H1 (cell line): ENCODE data around the gene TBCE. TPM values are rescaled to one million over a fixed set of nuclear protein-coding genes. Genes with fewer than 3 reads are reported as not detected.

Source experiments
- CTCF ChIA-PET: fragments of 300-600 bp; sonication (Branson Sonifier 250); formaldehyde crosslinking; loops from one replicate; lab custom pipeline; 2021; ENCODE audit not compliant: partially characterized antibody; lab: Charles Lee
- POLR2A ChIA-PET: fragments of 300-600 bp; sonication (Branson Sonifier 250); formaldehyde crosslinking; loops from one replicate; lab custom pipeline; 2021; ENCODE audit warnings: inconsistent platforms; ENCODE audit not compliant: partially characterized antibody; lab: Charles Lee
- DNase-seq, 2 experiments: peaks; one replicate each; pipeline versions ENCODE4 v3.0.0 to v3.0.0-alpha.2; 2010 to 2022; ENCODE audit warnings: low spot score in 2 of 2, low read depth in 1 of 2, mixed read lengths in 1 of 2
- FAIRE-seq: peaks from 2 replicates; lab custom pipeline; 2011; peaks lifted over from hg19 to GRCh38; lab: Jason Lieb, UNC
- H2AFZ ChIP-seq: 2 replicates; pipeline ENCODE4 v1.8.1; 2012; ENCODE audit warnings: low read length, inconsistent platforms
- H2AK5ac ChIP-seq: 2 replicates; pipeline ENCODE4 v1.6.1; 2013; ENCODE audit warnings: low read depth, low read length
- H2BK120ac ChIP-seq: replicated peaks from 2 replicates; pipeline ENCODE3; 2013; ENCODE audit warnings: low read depth, low read length, inconsistent platforms
- H2BK12ac ChIP-seq: 2 replicates; pipeline ENCODE4 v1.6.1; 2013; ENCODE audit warnings: low read depth, low read length
- H2BK15ac ChIP-seq: 2 replicates; pipeline ENCODE4 v1.6.1; 2013; ENCODE audit warnings: low read length
- H2BK20ac ChIP-seq: 2 replicates; pipeline ENCODE4 v1.6.1; 2013; ENCODE audit warnings: low read length
- H2BK5ac ChIP-seq: 2 replicates; pipeline ENCODE4 v1.6.1; 2013; ENCODE audit warnings: low read depth, low read length
- H3K14ac ChIP-seq: 2 replicates; pipeline ENCODE4 v1.6.1; 2013; ENCODE audit warnings: inconsistent platforms; ENCODE audit not compliant: insufficient read length
- H3K18ac ChIP-seq: 2 replicates; pipeline ENCODE4 v1.6.1; 2013; ENCODE audit warnings: low read length; ENCODE audit errors: extremely low read depth
- H3K23ac ChIP-seq: 2 replicates; pipeline ENCODE4 v1.6.1; 2013; ENCODE audit warnings: inconsistent platforms; ENCODE audit not compliant: insufficient read length
- H3K23me2 ChIP-seq: 2 replicates; pipeline ENCODE4 v1.6.1; 2013; ENCODE audit warnings: low read depth, low read length
- H3K27ac ChIP-seq: 2 replicates; pipeline ENCODE4 v1.6.1; 2011; ENCODE audit warnings: low read depth, low read length, inconsistent platforms
- H3K27me3 ChIP-seq, 4 experiments: replicated peaks in 1 of 4; 1 replicate in 1 of 4; 2 replicates in 3 of 4; pipeline versions ENCODE4 v1.6.1 to v1.8.1; 2011 to 2013; ENCODE audit warnings: low read length in 3 of 4, mild to moderate bottlenecking in 3 of 4, inconsistent platforms in 2 of 4, mixed read lengths in 2 of 4, moderate library complexity in 1 of 4; ENCODE audit not compliant: control insufficient read depth in 3 of 4, insufficient read depth in 3 of 4; ENCODE audit errors: extremely low read depth in 1 of 4
- H3K36me3 ChIP-seq, 4 experiments: 2 replicates each; pipeline versions ENCODE4 v1.6.1 to v1.8.1; 2011 to 2013; ENCODE audit warnings: mild to moderate bottlenecking in 4 of 4, low read length in 3 of 4, moderate library complexity in 2 of 4, control low read depth in 1 of 4, inconsistent platforms in 1 of 4; ENCODE audit not compliant: insufficient read depth in 4 of 4, control insufficient read depth in 2 of 4
- H3K4ac ChIP-seq: replicated peaks from 2 replicates; pipeline ENCODE3; 2013; ENCODE audit warnings: low read length, low read depth, mixed read lengths, inconsistent platforms; ENCODE audit not compliant: insufficient read length
- H3K4me1 ChIP-seq, 4 experiments: replicated peaks in 1 of 4; 1 replicate in 1 of 4; 2 replicates in 3 of 4; pipeline versions ENCODE4 v1.6.1 to v1.8.1; 2011 to 2013; ENCODE audit warnings: low read length in 3 of 4, inconsistent platforms in 2 of 4, mixed read lengths in 1 of 4; ENCODE audit not compliant: insufficient read depth in 4 of 4, control insufficient read depth in 3 of 4
- H3K4me2 ChIP-seq, 2 experiments: 2 replicates each; pipeline versions ENCODE4 v1.6.1 to v1.8.1; 2011 to 2013; ENCODE audit warnings: low read depth in 2 of 2, low read length in 2 of 2, control low read depth in 1 of 2, inconsistent platforms in 1 of 2, mild to moderate bottlenecking in 1 of 2; ENCODE audit not compliant: insufficient read depth in 1 of 2
- H3K4me3 ChIP-seq, 4 experiments: fragments of 200-600, 300-600 bp in 1 of 4; sonication (generic), shearing (Covaris generic), sonication (Bioruptor Twin) in 1 of 4; 2 replicates each; pipeline versions ENCODE4 v1.5.1 to v1.8.1; 2011 to 2016; ENCODE audit warnings: low read length in 4 of 4, low read depth in 3 of 4, control low read depth in 2 of 4, inconsistent platforms in 2 of 4, mild to moderate bottlenecking in 2 of 4, mixed read lengths in 1 of 4, moderate library complexity in 1 of 4; ENCODE audit not compliant: insufficient read depth in 2 of 4; ENCODE audit errors: extremely low read depth in 1 of 4
- H3K56ac ChIP-seq: replicated peaks from 2 replicates; pipeline ENCODE3; 2013; ENCODE audit warnings: low read depth, mild to moderate bottlenecking, mixed read lengths, low read length, inconsistent platforms; ENCODE audit not compliant: insufficient read length
- H3K79me1 ChIP-seq: 2 replicates; pipeline ENCODE4 v1.6.1; 2013; ENCODE audit warnings: low read depth, low read length, control low read depth
- H3K79me2 ChIP-seq, 2 experiments: 2 replicates each; pipeline versions ENCODE4 v1.6.1 to v1.8.1; 2012 to 2013; ENCODE audit warnings: low read length in 2 of 2, mild to moderate bottlenecking in 2 of 2, inconsistent platforms in 1 of 2; ENCODE audit not compliant: insufficient read depth in 2 of 2, control insufficient read depth in 1 of 2
- H3K9ac ChIP-seq, 4 experiments: replicated peaks in 1 of 4; 1 replicate in 1 of 4; 2 replicates in 3 of 4; pipeline versions ENCODE4 v1.6.1 to v1.8.1; 2011 to 2013; ENCODE audit warnings: low read depth in 3 of 4, low read length in 3 of 4, control low read depth in 2 of 4, mild to moderate bottlenecking in 2 of 4, moderate library complexity in 2 of 4, inconsistent platforms in 1 of 4; ENCODE audit errors: extremely low read depth in 1 of 4
- H3K9me3 ChIP-seq, 2 experiments: 2 replicates each; pipeline versions ENCODE4 v1.6.1 to v1.8.1; 2012 to 2013; ENCODE audit warnings: mild to moderate bottlenecking in 2 of 2, moderate library complexity in 2 of 2, control low read depth in 1 of 2, inconsistent platforms in 1 of 2, low read depth in 1 of 2, low read length in 1 of 2, mixed read lengths in 1 of 2; ENCODE audit not compliant: insufficient read depth in 2 of 2
- H4K20me1 ChIP-seq, 2 experiments: replicated peaks in 1 of 2; 2 replicates each; pipeline versions ENCODE3 to v1.8.1; 2011 to 2013; ENCODE audit warnings: inconsistent platforms in 2 of 2, low read length in 2 of 2, mild to moderate bottlenecking in 1 of 2; ENCODE audit not compliant: insufficient read depth in 2 of 2, control insufficient read depth in 1 of 2
- H4K5ac ChIP-seq: 2 replicates; pipeline ENCODE4 v1.6.1; 2013; ENCODE audit warnings: low read length, low read depth, mixed read lengths, inconsistent platforms; ENCODE audit not compliant: insufficient read length
- H4K8ac ChIP-seq: 2 replicates; pipeline ENCODE4 v1.8.0; 2013; ENCODE audit warnings: mild to moderate bottlenecking, moderate library complexity, low read length, inconsistent platforms; ENCODE audit not compliant: insufficient read depth; ENCODE audit errors: extremely low read depth
- H4K91ac ChIP-seq: replicated peaks from 2 replicates; pipeline ENCODE3; 2013; ENCODE audit warnings: low read length, mixed read lengths, inconsistent platforms; ENCODE audit not compliant: insufficient read length
- ATF2 ChIP-seq: IDR thresholded peaks from 2 replicates; pipeline ENCODE4 v1.6.1; 2012; ENCODE audit warnings: low read length, inconsistent platforms
- ATF3 ChIP-seq: IDR thresholded peaks from 2 replicates; pipeline ENCODE4 v1.6.1; 2011; ENCODE audit warnings: low read depth, mild to moderate bottlenecking, low read length; ENCODE audit not compliant: insufficient read depth
- CBX5 ChIP-seq: fragments of 300-800, 300-1000 bp; sonication (generic); IDR thresholded peaks from 2 replicates; pipeline ENCODE4 v1.7.1; 2016; ENCODE audit warnings: antibody characterized with exemption, low read length, low read depth
- CHD1 ChIP-seq: IDR thresholded peaks from 2 replicates; pipeline ENCODE4 v1.6.1; 2012; ENCODE audit warnings: low read depth, low read length, improper control_type of control experiment
- EGR1 ChIP-seq: IDR thresholded peaks from 2 replicates; pipeline ENCODE4 v1.6.1; 2011; ENCODE audit warnings: low read depth, low read length, borderline replicate concordance
- PHF8 ChIP-seq: fragments of 200-600 bp; sonication (generic); conservative IDR thresholded peaks from 2 replicates; pipeline ENCODE4 v1.7.1; 2012; ENCODE audit warnings: low read depth, mild to moderate bottlenecking, inconsistent platforms, low read length, moderate library complexity
- SIRT6 ChIP-seq: IDR thresholded peaks from one replicate; pipeline ENCODE4 v1.7.1; 2012; ENCODE audit warnings: low read length, inconsistent platforms
- SP4 ChIP-seq: IDR thresholded peaks from 2 replicates; pipeline ENCODE4 v1.6.1; 2012; ENCODE audit warnings: low read length, inconsistent platforms
- SUZ12 ChIP-seq: fragments of 200-600 bp; sonication (generic); IDR thresholded peaks from 2 replicates; pipeline ENCODE4 v1.6.1; 2012; ENCODE audit warnings: mild to moderate bottlenecking, inconsistent platforms, low read length, moderate library complexity, mixed read lengths
- TAF7 ChIP-seq: optimal IDR thresholded peaks from 2 replicates; pipeline ENCODE3; 2011; ENCODE audit warnings: low read depth, mild to moderate bottlenecking, inconsistent platforms, low read length, moderate library complexity, borderline replicate concordance
- TEAD4 ChIP-seq: IDR thresholded peaks from 2 replicates; pipeline ENCODE4 v1.6.1; 2012; ENCODE audit warnings: low read depth, low read length, inconsistent platforms, mixed read lengths
- YY1 ChIP-seq: IDR thresholded peaks from 2 replicates; pipeline ENCODE4 v1.6.1; 2011; ENCODE audit warnings: low read depth, mild to moderate bottlenecking, low read length
- ZNF274 ChIP-seq: IDR thresholded peaks from 2 replicates; pipeline ENCODE4 v1.7.0; 2012; ENCODE audit warnings: low read length, borderline replicate concordance; ENCODE audit errors: extremely low read depth
- WGBS, 2 experiments: shearing (Covaris generic) in 1 of 2; methylation state at CpG; one replicate each; pipeline versions ENCODE4 v1.1.6 to v1.1.7; 2013 to 2015; ENCODE audit warnings: low lambda C conversion rate in 2 of 2, mixed read lengths in 2 of 2, inconsistent platforms in 1 of 2, low coverage in 1 of 2, missing lambda C conversion rate in 1 of 2; ENCODE audit not compliant: insufficient replicate concordance in 2 of 2, insufficient coverage in 1 of 2, insufficient read length in 1 of 2; ENCODE audit errors: extremely low coverage in 1 of 2, missing lambda C conversion rate in 1 of 2; 5-methylcytosine and 5-hydroxymethylcytosine counted together
- polyA plus RNA-seq, 7 experiments: library from polyadenylated mRNA; depleted of rRNA in 3 of 7; stranded (reverse) in 5 of 7; unstranded in 2 of 7; fragments of >200 nt in 5 of 7; fragments of 200-250 nt in 2 of 7; gene quantifications; 1 replicate in 5 of 7; 2 replicates in 1 of 7; 4 replicates in 1 of 7; pipeline versions ENCODE4 v1.2.1 to v1.2.3, GENCODE V29; 2011 to 2013; ENCODE audit warnings: missing spikeins in 2 of 7, mixed read lengths in 2 of 7
- total RNA-seq: library from RNA; stranded (reverse); fragmentation: NEBNext Ultra II Directional; extraction: Animal tissue kit (Norgen Biotek cat#: 25700); gene quantifications from 2 replicates; pipeline ENCODE4 v1.2.1, GENCODE V29; 2021

TBCE gene
- total and polyA plus RNA-seq, 2 of the 8 experiments (the other 6 are each of a cell fraction or from before 2014, with no cell fraction given), result 22.7 to 42.9 TPM

- H3K79me1 ChIP-seq, result no peaks in the 10 kb centered on the region
- H3K9me3 ChIP-seq, result no peaks in the 10 kb centered on the region
- H4K5ac ChIP-seq, result no peak overlapping the region
- peaks cover 4 to 30% (median 12%) of the 10 kb centered on the region in 4 experiments; a peak in 7 of 8 replicates for H3K36me3 ChIP-seq
- H3K9ac ChIP-seq, result no peak overlapping the region
- no peak overlapping the region for H3K4me3 ChIP-seq
- WGBS, 2 experiments, result 80% methylated on average over 2 of the region's 2 CpGs; no CpG with 5 or more reads in 1 of the 2 experiments
- no peaks in the 10 kb centered on the region for H3K4me1 ChIP-seq
- ChIA-PET POLR2A (interaction anchor here (0.6 kb wide), 1 partner anchor 366 kb away, joined by 3 read pairs; no protein-coding TSS in a partner anchor), CTCF (interaction anchor here (0.6 to 2.6 kb wide), 4 partner anchors 9 to 371 kb away, joined by 3 to 9 read pairs (median 6); partner anchors contain the start of genes B3GALNT2 and LYST)
- no peak overlapping the region for H3K23ac ChIP-seq
- peaks cover 2 to 45% of the 10 kb centered on the region in 2 experiments for H3K79me2 ChIP-seq
- no peak overlapping the region for H2AFZ ChIP-seq
- H3K4ac ChIP-seq, result no peak overlapping the region
- peaks cover 0 to 6% of the 10 kb centered on the region in 2 experiments for H4K20me1 ChIP-seq
- H3K56ac ChIP-seq, result no peak overlapping the region
- no peak overlapping the region for H2BK5ac ChIP-seq
- FAIRE-seq (no peak), DNase-seq (no peak)
- no peak overlapping the region for H3K14ac ChIP-seq
- no peak overlapping the region for H2BK120ac ChIP-seq
- H3K23me2 ChIP-seq, result no peaks in the 10 kb centered on the region
- no peak overlapping the region for H2BK15ac ChIP-seq
- no peak overlapping the region for H3K27ac ChIP-seq
- H3K27me3 ChIP-seq, result no peaks in the 10 kb centered on the region
- H2AK5ac ChIP-seq, result no peak overlapping the region
- H4K8ac ChIP-seq, result no peak overlapping the region
- H2BK12ac ChIP-seq, result no peak overlapping the region
- no peak overlapping the region for H3K18ac ChIP-seq
- H2BK20ac ChIP-seq, result no peak overlapping the region
- H4K91ac ChIP-seq, result no peak overlapping the region
- H3K4me2 ChIP-seq, result no peak overlapping the region
- no peak for TF ChIP-seq SIRT6
- no peak for TF ChIP-seq CBX5
- no peak for TF ChIP-seq ATF3
- TF ChIP-seq TAF7, result no peak
- TF ChIP-seq SUZ12, result no peak
- TF ChIP-seq CHD1, result no peak
- no peak for TF ChIP-seq EGR1
- no peak for TF ChIP-seq PHF8
- no peak for TF ChIP-seq ZNF274
- no peak for TF ChIP-seq SP4
- TF ChIP-seq YY1, result no peak
- no peak for TF ChIP-seq ATF2
- TF ChIP-seq TEAD4, result no peak
These were observed 128.3 kb downstream of the TBCE start for GRCh38 chr1:235495551-235495950.
